ENCODE results near the gene PAQR6.

The PAQR6 gene, protein sequence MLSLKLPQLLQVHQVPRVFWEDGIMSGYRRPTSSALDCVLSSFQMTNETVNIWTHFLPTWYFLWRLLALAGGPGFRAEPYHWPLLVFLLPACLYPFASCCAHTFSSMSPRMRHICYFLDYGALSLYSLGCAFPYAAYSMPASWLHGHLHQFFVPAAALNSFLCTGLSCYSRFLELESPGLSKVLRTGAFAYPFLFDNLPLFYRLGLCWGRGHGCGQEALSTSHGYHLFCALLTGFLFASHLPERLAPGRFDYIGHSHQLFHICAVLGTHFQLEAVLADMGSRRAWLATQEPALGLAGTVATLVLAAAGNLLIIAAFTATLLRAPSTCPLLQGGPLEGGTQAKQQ

GRCh38 chr1:156247460-156248322, at the start of gene PAQR6:
TSS of gene PAQR6 (minus strand) at chr1:156248056. CDS start at chr1:156246731, 1,325 bp downstream.
- DNase-seq (ENCODE audit: low read depth): no peak

- peak; percentile 41 for DNase-seq (ENCODE audit: low read depth)
These were observed 47.6 kb upstream of the PAQR6 start, which contains the start of gene GLMP for GRCh38 chr1:156295391-156295947. TSS of gene GLMP (minus strand) at chr1:156295679. CDS start at chr1:156295645, 34 bp downstream.

- DNase-seq (ENCODE audit: low read depth): no peak
These were observed 46.0 kb upstream of the PAQR6 start for GRCh38 chr1:156293895-156294294.

DNA sequence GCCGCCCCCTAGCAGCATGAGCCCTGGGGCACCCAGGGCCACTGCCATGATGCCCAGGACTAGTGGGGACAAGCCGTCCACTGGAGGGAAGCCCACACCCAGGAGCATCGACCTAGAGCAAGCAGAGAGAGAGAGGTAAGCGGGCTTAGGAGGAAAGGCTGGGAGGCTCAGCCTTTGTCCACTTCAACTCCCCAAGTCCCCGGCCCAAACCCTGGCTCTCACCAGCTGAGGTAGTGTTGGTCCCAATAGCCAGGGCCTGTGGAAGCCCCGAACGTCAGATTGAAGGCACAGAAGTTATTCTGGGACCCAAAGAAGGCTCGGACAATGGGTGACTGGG, 45.2 kb upstream of the PAQR6 start:
- no peak for DNase-seq (ENCODE audit: low read depth)

DNA sequence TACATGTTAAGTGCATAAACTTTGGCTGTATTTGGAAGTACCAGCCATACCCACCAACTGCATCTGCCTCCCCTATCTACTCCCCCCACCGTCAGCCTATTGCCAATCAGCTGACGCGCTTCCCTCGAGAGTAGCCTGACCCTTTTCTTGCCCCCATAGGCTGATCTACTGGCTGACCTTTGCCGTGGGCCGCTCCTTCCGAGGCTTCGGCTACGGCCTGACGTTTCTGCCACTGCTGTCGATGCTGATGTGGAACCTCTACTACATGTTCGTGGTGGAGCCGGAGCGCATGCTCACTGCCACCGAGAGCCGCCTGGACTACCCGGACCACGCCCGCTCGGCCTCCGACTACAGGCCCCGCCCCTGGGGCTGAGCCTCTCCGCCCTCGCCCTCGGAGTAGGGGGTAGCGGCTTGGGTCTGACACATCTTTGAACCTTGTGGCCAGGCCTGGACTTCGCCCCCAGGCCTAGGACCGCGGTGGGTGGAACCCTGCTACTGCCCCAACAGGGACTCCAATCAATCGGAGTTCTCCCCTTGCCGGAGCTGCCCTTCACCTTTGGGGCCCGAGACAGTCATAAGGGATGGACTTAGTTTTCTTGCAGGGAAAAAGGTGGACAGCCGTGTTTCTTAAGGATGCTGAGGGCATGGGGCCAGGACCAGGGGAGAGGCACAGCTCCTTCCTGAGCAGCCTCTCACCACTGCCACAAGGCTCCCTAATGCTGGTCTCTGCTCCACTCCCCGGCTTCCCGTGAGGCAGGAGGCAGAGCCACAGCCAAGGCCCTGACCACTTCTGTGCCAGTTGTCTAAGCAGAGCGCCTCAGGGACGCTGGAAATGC, 43.6 kb upstream of the PAQR6 start:
- peak; percentile 24 for DNase-seq (ENCODE audit: low read depth)

GRCh38 chr1:156289857-156290256, 42.0 kb upstream of the PAQR6 start:
- no peak for DNase-seq (ENCODE audit: low read depth)

DNA sequence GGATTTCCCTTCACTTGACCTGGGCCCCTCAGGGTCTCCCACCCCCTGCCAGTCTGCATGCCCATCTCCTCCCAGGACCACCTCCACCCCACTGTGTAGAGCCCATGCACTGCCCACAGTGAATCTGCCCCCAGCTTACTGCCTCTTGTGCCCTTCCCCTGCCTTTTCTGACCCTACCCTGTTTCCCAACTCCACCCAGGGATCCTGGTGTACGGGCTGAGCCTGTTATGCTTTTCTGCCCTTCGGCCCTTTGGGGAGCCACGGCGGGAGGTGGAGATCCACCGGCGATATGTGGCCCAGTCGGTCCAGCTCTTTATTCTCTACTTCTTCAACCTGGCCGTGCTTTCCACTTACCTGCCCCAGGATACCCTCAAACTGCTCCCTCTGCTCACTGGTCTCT, 38.2 kb upstream of the PAQR6 start:
- DNase-seq (ENCODE audit: low read depth): no peak

DNA sequence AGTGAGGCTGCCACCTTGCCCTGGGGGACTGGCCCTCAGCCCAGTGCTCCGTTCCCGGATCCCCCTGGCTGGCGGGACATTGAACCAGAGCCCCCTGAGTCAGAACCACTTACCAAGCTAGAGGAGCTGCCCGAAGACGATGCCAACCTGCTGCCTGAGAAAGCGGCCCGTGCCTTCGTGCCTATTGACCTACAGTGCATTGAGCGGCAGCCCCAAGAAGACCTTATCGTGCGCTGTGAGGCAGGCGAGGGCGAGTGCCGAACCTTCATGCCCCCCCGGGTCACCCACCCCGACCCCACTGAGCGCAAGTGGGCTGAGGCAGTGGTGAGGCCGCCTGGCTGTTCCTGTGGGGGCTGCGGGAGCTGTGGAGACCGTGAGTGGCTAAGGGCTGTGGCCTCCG, 37.6 kb upstream of the PAQR6 start:
- DNase-seq (ENCODE audit: low read depth): no peak

DNA sequence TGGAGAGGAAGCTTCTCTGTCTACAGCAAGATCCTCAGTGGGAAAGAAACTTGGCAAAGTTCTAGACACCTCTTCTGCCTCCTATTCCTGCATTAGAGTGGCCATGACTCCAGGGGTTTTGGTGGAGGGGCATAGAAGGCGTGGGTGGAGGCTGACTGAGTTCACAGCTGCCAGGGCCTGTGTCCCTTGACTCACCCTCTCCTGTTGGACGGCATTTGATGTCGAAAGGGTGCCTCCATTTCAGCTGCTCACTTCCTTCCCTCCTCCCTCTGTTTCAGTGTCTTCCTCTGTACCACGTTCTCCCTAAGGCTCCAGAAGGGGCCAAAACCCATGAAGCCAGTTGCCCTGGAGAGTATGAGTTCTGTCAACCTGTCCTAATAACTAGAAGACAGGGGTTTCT, 36.9 kb upstream of the PAQR6 start:
- no peak for DNase-seq (ENCODE audit: low read depth)

DNA sequence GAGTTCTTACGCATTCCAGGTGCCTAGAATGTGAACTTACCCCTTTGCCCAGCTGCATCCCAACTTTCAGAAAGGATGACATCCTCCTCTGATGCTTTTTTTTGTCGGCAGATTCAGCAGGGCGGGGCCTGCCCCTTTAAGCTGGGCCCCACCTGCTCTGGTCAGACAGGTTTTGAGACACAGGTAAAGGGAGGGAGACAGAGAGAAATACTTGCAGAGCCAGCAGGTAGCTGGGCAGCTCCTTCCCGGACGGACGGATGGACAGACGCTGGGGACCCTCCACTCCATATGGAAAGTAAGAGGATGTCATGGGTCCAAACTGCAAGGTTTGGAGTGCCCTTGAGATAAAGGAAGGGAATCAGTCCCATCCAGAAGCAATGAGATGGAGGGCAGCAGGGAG, 36.3 kb upstream of the PAQR6 start, which contains the start of gene TMEM79:
Gene TMEM79 (plus strand): TSS at position 214 of the 400 bp plus-strand sequence. CDS start 902 bp downstream, outside the sequence.
- no peak for DNase-seq (ENCODE audit: low read depth)

DNA sequence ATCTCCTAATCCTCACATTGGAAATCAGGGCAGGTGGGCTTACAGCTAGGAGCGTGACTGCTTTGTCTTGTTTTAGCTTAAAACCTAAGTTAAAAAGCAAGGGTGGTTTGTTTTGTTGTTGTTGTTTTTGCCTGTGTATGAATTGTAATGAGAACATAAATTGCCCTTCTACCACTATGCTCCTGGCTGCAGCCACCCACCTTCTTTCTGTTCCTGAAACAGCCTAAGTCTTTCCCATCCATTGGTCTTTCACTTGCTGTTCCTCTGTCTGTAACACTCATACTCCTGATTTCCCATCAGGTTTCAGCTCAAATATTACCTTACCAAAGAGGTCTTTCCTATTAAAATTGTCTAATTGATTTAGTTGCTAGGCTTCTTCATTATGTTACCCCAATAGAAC, 35.7 kb upstream of the PAQR6 start:
- no peak for DNase-seq (ENCODE audit: low read depth)

DNA sequence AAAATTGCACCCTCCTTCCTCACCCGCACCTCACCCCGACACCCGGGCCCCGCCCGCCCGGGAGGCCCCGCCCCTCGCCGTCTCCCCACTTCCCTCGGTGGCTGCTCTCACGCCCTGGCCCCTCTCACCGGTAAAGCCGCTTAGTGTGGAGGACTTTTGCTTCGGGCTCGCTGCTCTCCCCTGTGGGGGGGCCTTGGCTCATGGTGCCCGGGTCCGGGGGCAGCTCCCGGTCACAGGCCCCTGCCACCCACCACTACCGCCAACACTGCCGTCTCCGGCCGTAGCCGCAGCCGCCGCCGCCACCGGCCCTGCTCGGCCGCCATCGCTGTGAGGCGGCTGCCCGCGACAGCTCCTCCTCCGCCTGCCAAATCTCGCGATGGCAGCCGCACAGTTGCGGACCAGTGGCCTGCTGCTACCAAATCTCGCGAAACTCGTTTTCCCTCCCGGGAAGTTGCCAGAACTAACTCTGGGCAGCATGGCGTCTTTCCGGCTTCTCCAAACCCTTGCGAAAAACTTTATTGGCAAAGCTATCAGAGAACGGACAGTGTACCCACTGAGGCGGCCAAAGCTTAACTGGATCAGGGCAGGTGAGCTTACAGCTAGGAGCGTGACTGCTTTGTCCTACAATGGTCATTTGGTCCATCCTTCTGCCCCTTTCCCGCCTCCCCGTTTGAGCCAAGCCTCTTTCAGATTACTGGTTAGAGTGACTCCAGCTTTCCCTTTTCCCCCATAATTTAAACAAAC, 34.8 kb upstream of the PAQR6 start, which contains the start of gene SMG5:
Gene SMG5 (minus strand): TSS at position 347 of the 744 bp plus-strand sequence. CDS start 145 bp downstream, at position 202.
- peak; percentile 89 for DNase-seq (ENCODE audit: low read depth)

DNA sequence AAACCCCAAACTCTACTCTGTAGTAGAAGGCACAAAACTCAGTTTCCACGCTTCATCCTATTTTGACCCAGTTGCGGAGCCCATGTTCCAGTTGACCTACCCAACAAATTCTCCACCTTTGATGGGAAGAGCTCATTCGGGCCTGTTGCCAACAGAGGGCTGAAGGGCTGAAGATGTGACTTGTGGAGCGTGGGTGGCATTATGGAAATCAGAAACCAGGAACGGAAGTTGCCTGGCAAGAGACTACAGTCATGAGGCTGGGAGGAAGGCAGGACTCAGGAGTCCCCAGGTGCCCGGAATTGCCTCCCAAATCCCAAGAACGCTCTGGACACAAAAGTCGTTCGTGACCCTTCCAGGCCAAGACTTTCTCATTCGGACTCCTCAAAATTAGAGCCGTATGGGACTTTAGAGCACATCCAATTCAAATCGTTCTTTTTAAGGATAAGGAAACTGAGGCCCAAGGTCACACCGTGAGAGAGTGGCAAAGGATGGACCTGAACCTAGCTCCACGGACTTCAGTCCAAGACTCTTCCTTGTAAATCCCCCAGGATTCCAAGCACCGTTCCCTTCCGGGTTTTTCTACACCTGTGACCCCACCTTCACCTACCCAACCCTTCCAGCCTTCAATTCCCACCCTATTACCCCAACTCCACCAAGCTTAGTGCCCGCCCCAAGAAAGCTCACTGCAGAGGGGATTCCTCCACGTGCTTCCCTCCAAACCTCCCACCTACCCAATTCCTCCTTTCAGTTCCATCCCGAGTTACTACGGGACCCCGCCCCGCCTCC, 34.0 kb upstream of the PAQR6 start:
- no peak for DNase-seq (ENCODE audit: low read depth)

GRCh38 chr1:156281281-156281680, 33.4 kb upstream of the PAQR6 start:
- DNase-seq (ENCODE audit: low read depth): peak; percentile 38

GRCh38 chr1:156279837-156280236, 32.0 kb upstream of the PAQR6 start:
- DNase-seq (ENCODE audit: low read depth): no peak

DNA sequence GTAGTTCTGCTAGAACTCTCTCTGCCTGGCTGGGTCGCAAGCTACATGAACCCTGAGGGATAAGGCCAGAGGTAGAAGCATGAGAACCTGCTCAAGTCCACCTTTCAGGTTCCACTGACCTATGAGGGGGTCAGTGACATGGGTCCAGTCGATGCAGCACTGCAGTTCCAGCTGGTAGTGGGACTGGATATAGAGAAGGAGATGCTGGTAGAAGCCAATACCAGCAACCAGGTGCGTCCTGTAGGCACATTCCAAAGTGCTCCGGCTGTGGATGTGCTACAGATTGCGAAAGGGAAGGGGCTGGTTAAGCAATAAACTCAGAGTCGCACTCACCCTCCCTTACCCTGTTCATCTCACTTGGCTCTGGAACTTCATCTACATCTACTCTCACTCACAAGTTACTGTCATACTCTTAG, 29.1 kb upstream of the PAQR6 start:
- no peak for DNase-seq (ENCODE audit: low read depth)

GRCh38 chr1:156276532-156276931, 28.7 kb upstream of the PAQR6 start:
- DNase-seq (ENCODE audit: low read depth): no peak

DNA sequence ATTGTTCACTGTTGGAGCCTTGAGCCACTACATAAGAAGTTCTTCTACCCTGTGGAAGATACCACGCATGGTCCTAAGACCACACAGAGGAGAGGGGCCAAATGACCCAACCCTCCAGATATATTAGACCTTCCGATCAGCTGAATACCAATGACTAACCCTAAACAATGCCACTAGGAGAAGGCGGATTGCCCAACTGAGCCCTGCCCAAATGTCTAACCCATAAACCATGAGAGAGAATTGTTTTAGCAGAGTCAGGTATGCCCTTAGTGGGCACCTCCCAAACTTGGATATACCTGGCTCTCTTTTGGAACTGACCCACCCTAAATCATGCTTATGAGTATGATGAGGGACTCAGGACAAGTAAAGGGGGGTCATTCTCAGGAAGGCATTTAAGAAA, 22.5 kb upstream of the PAQR6 start:
- DNase-seq (ENCODE audit: low read depth): no peak

DNA sequence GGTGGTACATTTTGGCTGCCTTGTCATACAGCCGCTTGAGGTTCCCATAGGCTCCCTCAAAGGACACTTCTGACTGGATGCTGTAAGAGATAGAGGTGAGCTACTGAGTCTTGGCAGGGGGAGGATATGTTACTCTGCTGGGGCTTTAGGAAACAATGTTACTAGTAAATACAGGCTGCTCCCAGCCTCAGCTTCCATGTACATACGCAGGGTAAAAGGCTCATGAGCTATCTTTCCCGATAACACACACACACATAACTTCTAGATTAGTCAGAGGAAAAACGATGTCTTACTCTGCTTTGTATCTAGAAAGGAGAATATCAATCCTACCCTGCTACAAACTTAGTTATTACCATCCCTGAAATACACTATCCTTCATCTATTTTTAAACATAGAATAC, 20.5 kb upstream of the PAQR6 start:
- no peak for DNase-seq (ENCODE audit: low read depth)

GRCh38 chr1:156266051-156266450, 18.2 kb upstream of the PAQR6 start:
- no peak for DNase-seq (ENCODE audit: low read depth)

All from stimulated activated CD8-positive, alpha-beta memory T cell treated with anti-CD3 and anti-CD28 coated beads, Interleukin-4, amount 100 ng/mL, for 24 hours (primary cell).